A549 (cell line): ENCODE results near the gene LMBR1.
"Not testable (repeated sequence)": the region's sequence is repeated elsewhere in the genome, so short reads cannot be mapped to it uniquely, and the experiment has no call there.

ENCODE experiments used
- ESRRA ChIP-seq: fragments of 150-350 bp; IDR thresholded peaks from 2 replicates; pipeline ENCODE4 v1.6.1; 2014; ENCODE audit warnings: mild to moderate bottlenecking, low read length, borderline replicate concordance
- GATA3 ChIP-seq: IDR thresholded peaks from 2 replicates; pipeline ENCODE4 v1.6.1; 2012; ENCODE audit warnings: borderline replicate concordance
- JUN ChIP-seq, 2 experiments: fragments of >200 bp; sonication (Bioruptor Twin); formaldehyde crosslinking; IDR thresholded peaks; 2 replicates in 1 of 2; 3 replicates in 1 of 2; pipeline ENCODE4 v1.6.1; 2016 to 2017
- KDM1A ChIP-seq: fragments of 200-600 bp; sonication (generic); IDR thresholded peaks from 2 replicates; pipeline ENCODE4 v1.6.1; 2016; ENCODE audit warnings: low read depth, mild to moderate bottlenecking
- RCOR1 ChIP-seq: fragments of 150-350 bp; IDR thresholded peaks from 2 replicates; pipeline ENCODE4 v1.6.1; 2014; ENCODE audit warnings: antibody characterized with exemption, low read length, low read depth
- TF ChIP-seq, protein P1 (sequence below): fragments of >200 bp; sonication (Bioruptor Twin); formaldehyde crosslinking; IDR thresholded peaks from 3 replicates; pipeline ENCODE4 v1.5.1; 2016

DNA sequence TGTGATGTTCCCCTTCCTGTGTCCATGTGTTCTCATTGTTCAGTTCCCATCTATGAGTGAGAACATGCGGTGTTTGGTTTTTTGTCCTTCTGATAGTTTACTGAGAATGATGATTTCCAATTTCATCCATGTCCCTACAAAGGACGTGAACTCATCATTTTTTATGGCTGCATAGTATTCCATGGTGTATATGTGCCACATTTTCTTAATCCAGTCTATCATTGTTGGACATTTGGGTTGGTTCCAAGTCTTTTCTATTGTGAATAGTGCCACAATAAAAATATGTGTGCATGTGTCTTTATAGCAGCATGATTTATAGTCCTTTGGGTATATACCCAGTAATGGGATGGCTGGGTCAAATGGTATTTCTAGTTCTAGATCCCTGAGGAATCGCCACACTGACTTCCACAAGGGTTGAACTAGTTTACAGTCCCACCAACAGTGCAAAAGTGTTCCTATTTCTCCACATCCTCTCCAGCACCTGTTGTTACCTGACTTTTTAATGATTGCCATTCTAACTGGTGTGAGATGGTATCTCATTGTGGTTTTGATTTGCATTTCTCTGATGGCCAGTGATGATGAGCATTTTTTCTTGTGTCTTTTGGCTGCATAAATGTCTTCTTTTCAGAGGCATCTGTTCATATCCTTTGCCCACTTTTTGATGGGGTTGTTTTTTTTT is 16.7 kb upstream of the LMBR1 start:
- TF ChIP-seq JUN (IDR thresholded peaks at IDR 0.05); KDM1A; GATA3; ESRRA; RCOR1: not testable (repeated sequence)
- TF ChIP-seq, protein P1, sequence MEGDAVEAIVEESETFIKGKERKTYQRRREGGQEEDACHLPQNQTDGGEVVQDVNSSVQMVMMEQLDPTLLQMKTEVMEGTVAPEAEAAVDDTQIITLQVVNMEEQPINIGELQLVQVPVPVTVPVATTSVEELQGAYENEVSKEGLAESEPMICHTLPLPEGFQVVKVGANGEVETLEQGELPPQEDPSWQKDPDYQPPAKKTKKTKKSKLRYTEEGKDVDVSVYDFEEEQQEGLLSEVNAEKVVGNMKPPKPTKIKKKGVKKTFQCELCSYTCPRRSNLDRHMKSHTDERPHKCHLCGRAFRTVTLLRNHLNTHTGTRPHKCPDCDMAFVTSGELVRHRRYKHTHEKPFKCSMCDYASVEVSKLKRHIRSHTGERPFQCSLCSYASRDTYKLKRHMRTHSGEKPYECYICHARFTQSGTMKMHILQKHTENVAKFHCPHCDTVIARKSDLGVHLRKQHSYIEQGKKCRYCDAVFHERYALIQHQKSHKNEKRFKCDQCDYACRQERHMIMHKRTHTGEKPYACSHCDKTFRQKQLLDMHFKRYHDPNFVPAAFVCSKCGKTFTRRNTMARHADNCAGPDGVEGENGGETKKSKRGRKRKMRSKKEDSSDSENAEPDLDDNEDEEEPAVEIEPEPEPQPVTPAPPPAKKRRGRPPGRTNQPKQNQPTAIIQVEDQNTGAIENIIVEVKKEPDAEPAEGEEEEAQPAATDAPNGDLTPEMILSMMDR = not testable (repeated sequence)
